HG03378 (cell line): ENCODE measurements around the gene ATXN7L2.
"Not testable (repeated sequence)": the region's sequence is repeated elsewhere in the genome, so short reads cannot be mapped to it uniquely, and the experiment has no call there.

Experiments
- ATAC-seq: cut with Tn5 transposase; IDR thresholded peaks from one replicate; pipeline ENCODE4 v1.9.1; 2021; ENCODE audit warnings: mild to moderate bottlenecking, moderate library complexity; ENCODE audit not compliant: unreplicated experiment

The ATXN7L2 gene, protein sequence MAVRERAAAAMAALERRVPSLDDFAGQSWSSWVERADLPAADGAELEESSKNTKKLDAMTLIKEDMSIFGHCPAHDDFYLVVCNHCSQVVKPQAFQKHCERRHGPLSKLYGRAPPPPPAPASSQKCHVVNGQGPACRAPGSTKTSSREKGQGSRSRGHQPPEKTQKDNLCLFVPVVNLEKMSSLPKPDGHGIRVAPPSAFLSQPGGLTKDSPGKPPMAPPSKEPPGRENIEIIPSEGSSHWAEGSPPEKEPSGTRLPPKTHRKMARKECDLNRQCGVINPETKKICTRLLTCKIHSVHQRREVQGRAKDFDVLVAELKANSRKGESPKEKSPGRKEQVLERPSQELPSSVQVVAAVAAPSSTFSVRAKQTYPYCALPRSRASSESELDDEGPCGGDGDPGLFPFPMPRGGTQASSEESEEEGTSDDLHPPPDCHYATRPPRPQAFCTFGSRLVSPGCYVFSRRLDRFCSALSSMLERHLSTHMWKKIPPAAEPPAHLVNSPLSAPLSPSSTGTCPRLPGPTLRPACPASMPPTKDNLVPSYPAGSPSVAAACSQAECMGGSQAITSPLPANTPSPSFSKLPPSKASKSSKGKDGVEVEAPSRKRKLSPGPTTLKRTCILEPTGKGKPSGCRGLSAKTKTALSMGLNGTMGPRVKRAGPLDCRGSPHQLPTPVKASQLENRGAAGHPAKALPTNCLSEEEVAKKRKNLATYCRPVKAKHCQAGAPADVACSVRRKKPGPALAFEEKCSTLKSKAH

DNA sequence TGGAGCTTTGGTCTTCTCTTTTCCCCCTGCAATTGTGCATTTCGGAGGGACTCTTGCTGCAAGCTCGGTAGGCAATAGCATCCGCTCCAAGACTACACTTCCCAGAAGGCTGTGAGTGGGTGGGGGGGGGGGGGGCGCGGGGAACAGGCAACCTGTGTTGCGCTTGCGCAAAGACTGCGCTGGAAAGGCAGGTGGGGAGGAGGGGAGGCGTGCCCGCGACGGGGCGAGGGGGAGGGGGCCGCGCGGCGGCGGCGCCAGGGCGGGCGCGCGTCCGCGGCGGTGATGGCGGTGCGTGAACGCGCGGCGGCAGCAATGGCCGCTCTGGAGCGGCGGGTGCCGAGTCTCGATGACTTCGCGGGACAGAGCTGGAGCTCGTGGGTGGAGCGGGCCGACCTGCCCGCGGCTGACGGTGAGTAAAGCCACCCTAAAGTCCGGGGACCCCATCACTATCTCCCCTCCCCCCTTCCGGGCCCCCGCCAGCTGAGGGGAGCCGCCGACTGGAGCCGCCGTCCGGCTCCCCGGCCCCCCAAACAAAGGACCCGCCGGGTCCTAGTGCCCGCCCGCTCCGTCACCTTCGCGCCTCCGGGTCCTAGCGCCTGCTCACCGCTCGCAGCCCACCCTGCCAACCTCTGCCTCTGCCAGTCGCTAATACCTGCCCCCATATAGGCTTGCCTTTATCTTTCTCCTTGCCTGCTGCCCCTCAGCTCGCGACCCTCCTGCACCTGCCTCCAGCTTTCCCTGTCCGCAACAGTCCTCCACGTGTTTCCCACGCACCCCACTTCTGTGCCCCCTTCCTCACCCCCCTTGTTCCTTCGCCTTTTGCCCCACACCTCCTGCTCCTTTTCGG lies at the start of gene ATXN7L2:
TSS of gene ATXN7L2 (plus strand) at position 234 of the 847 bp plus-strand sequence. CDS start at position 283, 49 bp downstream.
- ATAC-seq, result peak; percentile 46

DNA sequence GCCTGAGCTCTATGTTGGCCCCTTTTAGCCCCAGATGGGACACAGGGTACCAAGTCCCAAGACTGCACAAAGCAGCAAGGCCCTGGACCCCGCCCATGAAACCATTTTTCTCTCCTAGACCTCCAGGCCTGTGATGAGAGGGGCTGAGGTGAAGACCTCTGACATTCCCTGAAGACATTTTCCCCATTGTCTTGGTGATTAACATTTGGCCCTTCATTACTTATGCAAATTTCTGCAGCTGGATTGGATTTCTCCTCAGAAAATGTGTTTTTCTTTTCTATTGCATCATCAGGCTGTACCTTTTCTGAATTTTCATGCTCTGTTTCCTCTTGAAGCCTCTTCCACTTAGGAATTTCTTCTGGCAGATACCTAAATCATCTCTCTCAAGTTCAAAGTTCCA lies 49.2 kb upstream of the ATXN7L2 start:
- ATAC-seq, result no peak

DNA sequence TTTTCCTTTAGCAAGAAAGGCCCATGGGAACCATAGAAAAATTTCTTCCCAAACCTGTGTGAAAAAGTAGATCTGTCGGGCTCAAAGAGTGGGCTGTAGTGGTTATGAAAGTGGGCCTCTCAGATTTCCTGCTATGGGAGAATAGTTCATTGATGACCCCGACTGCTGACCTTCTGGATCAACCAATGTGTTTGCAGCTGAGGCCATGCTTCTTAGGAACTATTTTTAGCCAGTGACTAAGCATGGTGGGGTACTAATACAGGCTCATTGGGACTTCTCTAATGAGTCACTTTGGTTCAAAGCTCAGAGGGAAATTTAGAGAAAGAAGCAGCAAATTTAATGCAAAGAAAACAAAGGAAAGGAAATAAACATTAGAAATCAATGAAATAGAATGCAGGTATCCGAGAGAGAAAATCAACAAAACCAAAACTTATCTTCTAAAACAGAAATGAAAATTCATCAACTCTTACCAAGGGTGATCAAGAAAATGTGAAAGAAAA lies 44.9 kb upstream of the ATXN7L2 start:
- no peak for ATAC-seq

DNA sequence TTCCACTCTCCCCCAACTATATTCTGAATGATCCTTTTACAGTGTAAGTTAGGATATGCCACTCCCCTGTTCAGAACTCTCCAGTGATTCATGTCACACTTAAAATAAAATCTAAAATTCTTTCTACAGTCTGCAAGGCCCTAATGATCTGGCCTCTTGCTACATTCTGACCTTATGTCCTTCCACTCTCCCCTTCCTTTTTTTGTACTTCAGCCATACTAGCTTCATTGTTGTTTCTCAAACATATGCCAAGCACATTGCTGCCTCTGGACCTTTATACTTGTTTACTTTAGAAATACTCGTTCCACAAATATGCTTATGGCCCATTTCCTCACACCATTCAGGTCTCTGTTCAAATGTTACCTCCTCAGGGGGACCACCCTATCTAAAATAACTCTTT lies 42.6 kb upstream of the ATXN7L2 start:
- no peak for ATAC-seq

DNA sequence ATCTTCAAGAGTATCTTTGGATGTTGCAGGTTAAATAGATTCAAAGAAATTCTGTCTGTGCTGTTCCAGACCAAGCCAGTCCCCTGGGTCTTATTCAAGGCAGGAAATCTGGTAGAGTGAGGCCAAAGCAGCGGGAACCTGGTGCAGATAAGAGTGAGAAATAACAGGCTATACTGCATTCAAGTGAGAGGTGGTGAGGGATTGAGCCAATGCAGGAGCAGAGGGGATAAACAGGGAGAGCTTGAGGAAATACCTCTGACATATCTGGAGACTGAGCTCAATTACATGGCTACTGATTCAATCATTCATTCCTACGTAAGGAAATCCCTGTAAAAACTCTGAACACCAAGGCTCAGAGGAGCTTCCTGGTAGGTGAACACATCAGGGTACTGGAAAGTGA lies 40.2 kb upstream of the ATXN7L2 start:
- no peak for ATAC-seq

DNA sequence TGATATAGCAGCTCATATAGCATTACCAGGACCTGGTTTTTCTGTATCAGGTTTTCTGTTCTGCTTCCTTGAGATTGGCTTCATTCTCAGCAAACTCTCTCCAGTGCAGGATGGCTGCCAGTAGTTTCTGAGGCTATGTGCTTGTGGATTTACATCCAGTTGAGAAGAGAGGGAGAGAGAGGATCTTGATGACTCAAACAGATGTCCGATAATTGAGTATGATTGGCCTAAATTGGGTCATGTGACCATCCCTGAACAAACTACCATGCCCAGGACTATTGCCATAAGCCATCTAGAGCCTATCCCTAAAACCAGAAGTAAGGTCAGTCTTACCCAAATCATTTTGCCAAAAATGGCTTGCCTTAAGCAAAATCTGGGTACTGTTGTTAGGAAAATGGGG lies 39.4 kb upstream of the ATXN7L2 start:
- ATAC-seq, result no peak

DNA sequence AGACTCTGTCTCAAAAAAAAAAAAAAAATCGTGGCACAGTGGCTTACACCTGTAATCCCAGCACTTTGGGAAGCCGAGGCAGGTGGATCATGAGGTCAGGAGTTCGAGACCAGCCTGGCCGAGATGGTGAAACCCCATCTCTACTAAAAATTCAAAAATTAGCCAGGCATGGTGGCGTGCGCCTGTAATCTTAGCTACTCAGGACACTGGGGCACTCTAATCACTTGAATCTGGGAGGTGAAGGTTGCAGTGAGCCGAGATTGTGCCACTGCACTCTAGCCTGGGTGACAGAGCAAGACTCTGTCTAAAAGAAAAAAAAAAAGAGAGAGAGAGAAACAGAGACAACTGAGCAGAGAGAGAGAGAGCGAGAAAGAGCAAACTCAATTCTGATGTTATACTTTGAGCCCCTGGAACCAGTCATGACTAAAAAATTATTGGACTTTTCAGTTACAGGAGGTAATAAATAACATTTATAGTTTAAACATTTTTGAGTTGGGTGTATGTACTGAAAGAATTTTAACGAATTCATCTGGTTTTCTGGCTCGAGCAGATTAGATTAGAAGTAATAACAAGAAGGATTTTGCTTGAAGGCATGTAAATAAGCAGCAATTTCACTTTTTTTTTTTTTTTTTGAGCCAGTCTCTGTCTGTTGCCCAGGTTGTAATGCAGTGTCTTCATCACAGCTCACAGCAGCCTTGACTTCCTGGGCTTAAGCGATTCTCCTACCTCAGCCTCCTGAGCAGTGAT lies 37.6 kb upstream of the ATXN7L2 start:
- ATAC-seq, result not testable (repeated sequence)

DNA sequence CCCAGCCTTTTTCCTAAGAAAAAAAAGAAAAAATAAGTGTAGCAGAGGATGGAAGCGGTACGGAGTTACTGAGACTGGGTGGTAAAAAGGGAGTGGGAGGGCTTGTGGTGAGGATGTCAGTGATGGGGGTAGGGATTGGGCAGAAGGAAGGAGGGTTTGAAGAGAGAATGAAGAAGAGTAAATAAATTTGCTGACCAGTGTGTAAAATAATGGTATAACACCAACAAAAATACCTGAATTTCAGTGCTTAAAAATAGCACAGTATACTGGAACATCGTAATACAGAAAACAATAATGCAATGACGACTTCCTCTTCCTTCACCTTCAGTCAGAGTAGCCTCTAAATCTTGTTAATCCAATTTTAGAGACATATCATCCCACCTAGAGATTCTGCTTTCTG lies 36.2 kb upstream of the ATXN7L2 start:
- ATAC-seq, result no peak

DNA sequence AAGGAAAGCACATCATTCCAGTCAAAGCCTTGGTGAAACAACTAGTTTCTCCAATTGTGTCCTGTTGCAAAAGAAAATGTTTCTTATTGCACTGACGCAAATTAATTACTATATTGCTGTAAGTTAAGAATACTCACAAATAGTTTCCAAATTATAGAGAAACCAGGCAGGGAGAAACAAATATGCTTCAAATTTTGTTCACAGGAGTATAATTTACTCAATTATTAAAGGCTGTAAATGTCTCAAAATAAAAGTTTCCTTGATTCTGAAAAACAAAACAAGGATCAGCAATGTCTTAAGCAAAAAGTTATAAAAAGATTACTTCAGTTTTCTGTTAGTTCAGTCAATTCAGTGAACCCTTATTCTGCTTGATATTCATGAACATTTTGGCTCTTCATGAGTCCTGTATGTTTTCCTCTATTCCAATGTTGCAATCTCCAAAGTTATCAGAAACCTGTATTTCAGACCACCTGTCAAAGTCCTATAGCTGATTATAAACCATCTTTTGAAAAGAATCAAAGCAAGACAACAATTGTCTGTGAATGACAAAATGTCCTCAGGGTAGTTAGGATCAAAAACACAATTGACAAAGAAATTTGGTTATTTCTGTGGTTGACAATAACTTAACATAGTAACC lies 29.1 kb upstream of the ATXN7L2 start:
- ATAC-seq, result no peak

DNA sequence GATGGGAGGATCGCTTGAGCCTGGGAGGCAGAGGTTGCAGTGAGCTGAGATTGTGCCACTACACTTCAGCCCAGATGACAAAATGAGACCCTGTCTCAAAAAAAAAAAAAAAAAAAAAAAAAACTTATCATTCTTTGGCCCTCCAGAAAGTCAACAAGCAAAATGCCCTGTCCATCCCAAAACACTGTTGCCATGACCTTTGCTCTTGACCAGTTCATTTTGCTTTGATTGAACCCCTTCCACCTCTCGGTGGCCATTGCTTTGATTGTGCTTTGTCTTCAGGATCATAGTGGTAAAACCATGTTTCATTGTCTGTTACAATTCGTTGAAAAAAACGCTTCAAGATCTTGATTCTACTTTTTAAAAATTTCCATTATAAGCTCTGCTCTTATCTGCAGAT lies 25.9 kb upstream of the ATXN7L2 start:
- no peak for ATAC-seq

DNA sequence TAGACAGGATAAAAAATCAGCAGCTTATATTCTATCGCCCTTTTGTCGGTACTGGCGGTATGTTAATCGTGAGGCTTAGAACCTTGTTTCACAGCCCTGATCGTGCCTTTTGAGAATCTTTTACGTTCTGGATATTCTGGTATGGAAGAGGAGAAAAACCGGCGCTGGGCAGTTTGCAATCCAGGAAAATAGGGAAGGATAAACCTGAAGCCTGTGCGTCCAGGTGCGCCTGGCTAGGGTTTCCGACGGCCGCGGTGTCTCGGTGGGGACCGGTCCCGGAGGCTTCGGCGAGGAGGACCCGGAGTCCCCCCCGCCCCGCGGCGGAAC lies 17.6 kb upstream of the ATXN7L2 start:
- no peak for ATAC-seq

DNA sequence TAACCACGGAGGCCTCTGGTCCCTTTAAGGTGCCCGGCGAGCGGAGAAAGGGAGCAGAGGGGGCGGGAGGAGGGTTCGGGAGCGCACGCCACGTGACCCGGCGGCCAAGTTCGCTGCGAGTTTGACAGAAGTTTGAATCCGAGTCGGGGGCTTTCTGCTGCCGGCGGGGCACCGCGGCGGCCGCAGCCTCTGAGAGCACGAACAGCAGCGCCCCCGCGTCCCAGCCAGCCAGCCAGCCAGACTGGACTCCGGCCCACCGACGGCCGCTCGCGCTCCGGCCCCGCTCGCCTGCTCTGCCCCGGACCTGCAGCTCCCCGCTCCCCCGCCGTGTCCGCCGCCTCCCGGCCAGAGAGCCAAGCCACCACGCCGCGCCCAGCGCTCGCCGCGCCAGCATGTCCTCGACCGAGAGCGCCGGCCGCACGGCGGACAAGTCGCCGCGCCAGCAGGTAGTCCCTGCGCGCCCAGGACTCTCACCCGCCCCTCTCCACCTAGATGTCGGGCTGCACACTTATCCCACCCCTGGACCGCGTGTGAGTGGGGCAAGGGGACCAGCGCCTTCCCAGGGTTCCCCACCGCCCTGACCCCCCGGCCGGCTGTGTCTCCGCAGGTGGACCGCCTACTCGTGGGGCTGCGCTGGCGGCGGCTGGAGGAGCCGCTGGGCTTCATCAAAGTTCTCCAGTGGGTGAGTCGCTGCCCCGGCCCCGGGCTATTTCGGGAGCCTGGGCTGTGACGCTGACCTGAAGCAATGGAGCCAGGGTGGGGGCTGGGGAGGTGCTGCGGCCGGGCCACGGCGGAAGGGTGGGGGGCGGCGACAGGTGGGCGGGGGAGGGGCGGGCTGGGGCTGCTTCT lies 17.0 kb upstream of the ATXN7L2 start, which contains the start of gene SYPL2:
TSS of gene SYPL2 (plus strand) at position 95 of the 849 bp plus-strand sequence. CDS start at position 393, 298 bp downstream.
- ATAC-seq, result no peak

DNA sequence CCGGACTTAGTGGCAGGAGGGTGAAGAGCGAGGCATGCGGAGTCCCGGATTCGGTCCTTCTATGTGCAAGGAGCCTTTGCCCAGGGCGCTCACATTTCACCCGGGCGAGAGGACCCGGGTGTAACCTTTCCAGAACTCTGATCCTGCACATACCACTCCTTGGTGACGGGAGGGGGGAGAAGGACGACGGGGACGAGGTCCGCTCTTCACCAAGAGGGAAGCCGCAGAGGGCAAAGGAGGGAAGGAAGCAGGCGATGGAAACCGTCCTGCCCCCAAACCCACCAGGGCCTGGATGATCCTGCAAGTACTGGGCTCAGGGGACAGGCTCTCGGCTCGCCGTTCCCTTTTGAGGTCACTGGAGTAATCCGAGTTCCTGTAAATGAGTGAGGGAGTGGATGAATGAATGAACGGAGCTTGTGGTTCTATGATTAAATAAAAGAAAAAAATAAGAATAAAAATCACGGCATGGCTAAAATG lies 16.4 kb upstream of the ATXN7L2 start:
- ATAC-seq, result no peak

DNA sequence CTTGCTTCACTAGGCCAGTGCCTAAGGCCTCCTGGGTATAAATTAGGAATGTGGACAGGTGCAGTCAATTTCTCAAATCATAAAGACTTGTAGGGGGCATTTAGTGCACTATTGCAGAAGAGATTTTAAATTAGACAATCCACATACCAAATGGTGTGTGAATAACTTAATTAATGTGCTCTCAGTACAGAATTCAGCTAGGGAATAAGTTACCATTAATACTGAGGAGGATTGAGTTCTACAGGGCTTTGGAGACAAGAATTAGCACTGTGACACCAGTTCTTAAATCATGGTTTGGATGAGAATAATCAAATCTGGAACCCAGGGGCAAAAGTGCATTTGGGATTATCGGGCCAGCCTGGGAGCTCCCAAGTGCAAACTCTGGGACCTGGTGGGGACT lies 15.6 kb upstream of the ATXN7L2 start:
- ATAC-seq, result no peak

DNA sequence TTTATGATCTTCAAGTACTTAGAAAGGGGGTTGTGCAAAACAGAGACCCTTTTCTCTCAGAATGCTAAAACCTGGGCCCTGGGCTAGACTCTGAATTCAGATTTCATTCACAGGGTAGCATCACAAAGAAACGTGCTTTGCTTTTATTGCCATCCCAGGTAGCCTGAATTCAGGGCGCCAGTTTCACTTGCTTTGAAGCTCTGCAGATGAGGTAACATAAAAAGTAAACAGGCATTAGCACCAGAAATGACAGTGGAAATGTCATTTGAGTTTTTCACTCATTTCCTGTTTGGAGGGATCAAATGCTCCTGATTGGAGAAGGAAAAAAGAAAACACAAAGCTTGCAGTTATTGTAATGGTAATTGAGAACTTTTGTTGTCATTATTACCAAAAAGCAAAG lies 14.8 kb upstream of the ATXN7L2 start:
- ATAC-seq, result no peak

DNA sequence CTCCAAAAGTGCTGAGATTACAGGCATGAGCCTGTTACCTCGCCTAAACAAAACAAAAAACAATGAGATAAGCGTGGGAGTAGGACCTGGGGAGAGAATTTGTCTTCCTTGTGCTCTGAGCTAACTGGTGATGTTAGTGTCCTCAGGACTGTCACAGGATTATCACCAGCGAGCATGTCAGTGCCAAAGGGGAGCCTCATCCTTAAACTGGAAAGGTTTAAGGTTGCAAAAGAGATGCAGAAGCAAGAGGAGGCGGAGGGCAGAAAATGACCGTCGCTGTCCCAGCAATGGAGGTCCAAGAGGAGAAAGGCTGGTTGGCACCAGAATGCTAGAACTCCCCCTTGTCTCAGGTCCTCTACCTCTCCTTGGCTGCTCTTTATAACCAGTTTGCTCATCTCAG lies 13.5 kb upstream of the ATXN7L2 start:
- ATAC-seq, result no peak

DNA sequence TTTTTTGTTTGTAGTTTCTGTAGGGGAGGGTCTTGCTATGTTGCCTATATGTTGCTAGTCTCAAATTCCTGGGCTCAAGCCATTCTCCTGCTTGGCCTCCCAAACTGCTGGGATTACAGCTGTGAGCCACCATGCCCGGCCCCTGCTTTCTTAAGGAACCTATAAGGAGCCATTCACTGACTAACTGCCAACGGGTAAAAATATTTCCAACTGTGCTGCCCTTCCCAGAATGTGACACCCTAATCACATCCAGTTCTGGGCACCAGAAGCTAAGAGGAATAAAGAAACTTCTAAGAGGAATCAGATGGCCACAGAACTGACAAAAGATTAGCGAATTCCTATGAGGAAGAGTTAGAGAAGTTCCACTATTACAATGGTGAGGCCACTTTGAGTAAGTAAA lies 10.9 kb upstream of the ATXN7L2 start:
- no peak for ATAC-seq

DNA sequence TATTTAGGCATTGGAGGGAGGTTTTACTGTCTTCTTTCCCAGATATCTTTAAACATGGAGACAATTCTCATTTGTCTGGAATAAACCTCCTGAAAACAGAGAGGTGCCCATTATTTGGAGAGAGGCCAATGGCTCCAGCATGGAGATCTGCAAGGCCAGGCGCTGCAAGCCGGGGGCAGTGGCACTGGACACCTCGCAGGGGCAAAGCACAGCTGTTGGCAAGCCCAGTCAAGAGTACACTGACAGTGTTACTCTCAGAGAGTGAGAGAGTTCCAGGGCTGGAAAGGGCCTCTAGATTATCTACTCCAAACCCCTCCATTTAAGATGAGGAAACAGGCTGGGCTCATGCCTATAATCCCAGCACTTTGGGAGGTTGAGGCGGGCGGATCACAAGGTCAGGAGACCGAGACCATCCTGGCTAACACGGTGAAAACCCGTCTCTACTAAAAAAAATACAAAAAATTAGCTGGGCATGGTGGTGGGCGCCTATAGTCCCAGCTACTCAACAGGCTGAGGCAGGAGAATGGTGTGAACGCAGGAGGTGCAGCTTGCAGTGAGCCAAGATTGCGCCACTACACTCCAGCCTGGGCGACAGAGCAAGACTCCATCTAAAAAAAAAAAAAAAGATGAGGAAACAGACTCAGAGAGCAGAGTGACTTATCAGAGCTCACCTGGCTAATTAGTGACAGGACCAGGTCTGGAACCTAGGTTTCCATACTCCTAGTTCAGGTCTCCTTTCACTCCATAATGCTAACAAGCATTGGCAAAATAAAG lies 10.2 kb upstream of the ATXN7L2 start:
- not testable (repeated sequence) for ATAC-seq
